K562 (cell line): ENCODE data around the gene GAPDHS. TPM values are rescaled to one million over a fixed set of nuclear protein-coding genes. Genes with fewer than 3 reads are reported as not detected.

Experiments
- ATAC-seq: fragments of 200-7000 bp; cut with Tn5 transposase; 3 replicates; pipeline ENCODE4 v1.9.1; 2020; ENCODE audit warnings: moderate library complexity
- BruUV-seq: library from RNA; stranded (reverse); fragments of 400-500 nt; replicated peaks from 2 replicates; lab custom pipeline; 2021; lab: Mats Ljungman, UMichigan
- CTCF ChIA-PET: fragments of 300-600 bp; formaldehyde crosslinking; extraction: SDS; loops from one replicate; lab custom pipeline; 2021; ENCODE audit warnings: low intra/inter-chr PET ratio; lab: Yijun Ruan, JAX
- POLR2A ChIA-PET: fragments of 300-600, 350-650 bp; sonication (Branson Sonifier 250); formaldehyde crosslinking; extraction: SDS; loops from one replicate; lab custom pipeline; 2021; ENCODE audit warnings: antibody characterized with exemption, inconsistent platforms; lab: Yijun Ruan, JAX
- DNase-seq, 4 experiments: peaks; one replicate each; pipeline versions ENCODE4 v3.0.0 to v3.0.0-alpha.2; 2011 to 2018; ENCODE audit warnings: low spot score in 3 of 4, mixed read lengths in 3 of 4; ENCODE audit errors: extremely low read depth in 1 of 4
- FAIRE-seq: peaks from 2 replicates; lab custom pipeline; 2011; peaks lifted over from hg19 to GRCh38; lab: Jason Lieb, UNC
- H2AFZ ChIP-seq: 2 replicates; pipeline ENCODE4 v1.6.0; 2011; ENCODE audit warnings: low read depth, low read length, control low read depth, inconsistent platforms
- H3K27ac ChIP-seq: fragments of 200-600 bp; 3 replicates; pipeline ENCODE4 v1.8.0; 2011; ENCODE audit warnings: low read depth, mild to moderate bottlenecking, control low read depth, inconsistent platforms, low read length, moderate library complexity, mixed read lengths; ENCODE audit errors: extremely low read depth
- H3K27me3 ChIP-seq, 2 experiments: fragments of 300-600 bp in 1 of 2; 2 replicates in 1 of 2; 3 replicates in 1 of 2; pipeline versions ENCODE4 v1.6.0 to v1.8.0; 2011; ENCODE audit warnings: inconsistent platforms in 2 of 2, low read length in 2 of 2, mild to moderate bottlenecking in 1 of 2, mixed read lengths in 1 of 2, moderate library complexity in 1 of 2; ENCODE audit not compliant: control insufficient read depth in 2 of 2, insufficient read depth in 2 of 2
- H3K36me3 ChIP-seq: fragments of 300-600 bp; 3 replicates; pipeline ENCODE4 v1.8.0; 2011; ENCODE audit warnings: mild to moderate bottlenecking, low read length, inconsistent platforms; ENCODE audit not compliant: control insufficient read depth, insufficient read depth
- H3K4me1 ChIP-seq, 2 experiments: fragments of 200-600 bp in 1 of 2; replicated peaks in 1 of 2; 2 replicates in 1 of 2; 3 replicates in 1 of 2; pipeline versions ENCODE4 v1.5.1 to v1.8.0; 2011; ENCODE audit warnings: inconsistent platforms in 2 of 2, low read length in 2 of 2, mild to moderate bottlenecking in 1 of 2, mixed read lengths in 1 of 2, moderate library complexity in 1 of 2; ENCODE audit not compliant: control insufficient read depth in 2 of 2, insufficient read depth in 2 of 2
- H3K4me2 ChIP-seq: 2 replicates; pipeline ENCODE4 v1.6.1; 2011; ENCODE audit warnings: low read length, control low read depth, inconsistent platforms, mixed read lengths; ENCODE audit not compliant: insufficient read depth
- H3K4me3 ChIP-seq: fragments of 200-600 bp; sonication (generic), shearing (Covaris generic); 2 replicates; pipeline ENCODE4 v1.5.1; 2016; ENCODE audit warnings: control low read depth, inconsistent platforms
- H3K79me2 ChIP-seq: fragments of 200-600 bp; 3 replicates; pipeline ENCODE4 v1.8.0; 2011; ENCODE audit warnings: low read length, inconsistent platforms; ENCODE audit not compliant: control insufficient read depth, insufficient read depth
- H3K9ac ChIP-seq, 2 experiments: 2 replicates each; pipeline versions ENCODE4 v1.6.0 to v1.6.1; 2011; ENCODE audit warnings: low read depth in 2 of 2, low read length in 2 of 2, control low read depth in 1 of 2, inconsistent platforms in 1 of 2, mild to moderate bottlenecking in 1 of 2, mixed read lengths in 1 of 2; ENCODE audit not compliant: insufficient read depth in 1 of 2
- H3K9me1 ChIP-seq: one replicate; pipeline ENCODE4 v1.6.0; 2011; ENCODE audit warnings: inconsistent platforms, mild to moderate bottlenecking, low read length, moderate library complexity; ENCODE audit not compliant: control insufficient read depth, insufficient read depth
- H3K9me3 ChIP-seq: replicated peaks from 2 replicates; pipeline ENCODE4 v1.5.1; 2011; ENCODE audit warnings: low read depth, low read length, inconsistent platforms; ENCODE audit not compliant: control insufficient read depth, insufficient read depth
- H4K20me1 ChIP-seq: replicated peaks from 2 replicates; pipeline ENCODE4 v1.6.1; 2011; ENCODE audit warnings: low read length, inconsistent platforms, mixed read lengths; ENCODE audit not compliant: control insufficient read depth, insufficient read depth
- DACH1 ChIP-seq: fragments of 450-650 bp; IDR thresholded peaks from 2 replicates; pipeline ENCODE4 v1.6.1; 2018; ENCODE audit not compliant: partially characterized antibody
- DDX20 ChIP-seq: fragments of 450-650 bp; IDR thresholded peaks from 2 replicates; pipeline ENCODE4 v1.6.1; 2016; ENCODE audit warnings: missing genetic modification characterization, low read depth, mild to moderate bottlenecking, missing compliant biosample characterization, moderate library complexity
- MBD2 ChIP-seq: sonication (generic); IDR thresholded peaks from 2 replicates; pipeline ENCODE4 v1.6.1; 2016; ENCODE audit warnings: low read depth, borderline replicate concordance
- NFE2L1 ChIP-seq: fragments of 450-650 bp; IDR thresholded peaks from 2 replicates; pipeline ENCODE4 v1.6.1; 2016; ENCODE audit warnings: missing genetic modification characterization, low read depth, mild to moderate bottlenecking, missing compliant biosample characterization, moderate library complexity, borderline replicate concordance
- RAD21 ChIP-seq, 2 experiments: fragments of 250-450 bp in 1 of 2; fragments of 450-650 bp in 1 of 2; sonication (Bioruptor Pico) in 1 of 2; formaldehyde crosslinking in 1 of 2; IDR thresholded peaks in 1 of 2; conservative IDR thresholded peaks in 1 of 2; 2 replicates each; pipeline versions ENCODE4 v1.4.0 to v1.8.0; 2020 to 2022; ENCODE audit warnings: mild to moderate bottlenecking in 2 of 2, moderate library complexity in 1 of 2
- SMC3 ChIP-seq: conservative IDR thresholded peaks from 2 replicates; pipeline ENCODE4 v1.6.1; 2011; ENCODE audit warnings: low read depth, low read length, improper control_type of control experiment; ENCODE audit not compliant: insufficient read depth
- WGBS: fragments of 100-300 bp; shearing (Covaris generic); methylation state at CpG from one replicate; pipeline ENCODE4 v1.1.6; 2016; ENCODE audit warnings: low coverage, mixed read lengths; ENCODE audit not compliant: insufficient coverage; ENCODE audit errors: missing lambda C conversion rate; 5-methylcytosine and 5-hydroxymethylcytosine counted together
- in situ Hi-C: fragments of 300-500 bp; cut with MboI; formaldehyde crosslinking; loops from 4 replicates; pipeline ENCODE4 v1.15.0; 2018; ENCODE audit warnings: inconsistent platforms, mixed read lengths
- intact Hi-C: fragments of 100-400 bp; cut with micrococcal nuclease; formaldehyde crosslinking; loops from 2 replicates; pipeline ENCODE4 v1.14.2; 2022
- polyA plus RNA-seq, 8 experiments: library from polyadenylated mRNA; depleted of rRNA in 4 of 8; stranded (reverse) in 5 of 8; unstranded in 3 of 8; fragments of >200 nt; fragmentation: Nextera tagmentation in 2 of 8; fragmentation: Illumina TruSeq in 1 of 8; extraction: Ambion mirVana in 2 of 8; extraction: Trizol in 1 of 8; gene quantifications; 2 replicates each; pipeline versions ENCODE4 v1.2.1 to v1.2.3, GENCODE V29; 2011 to 2014; ENCODE audit warnings: inconsistent platforms in 1 of 8, missing spikeins in 1 of 8
- total RNA-seq, 7 experiments: library from RNA; depleted of rRNA in 6 of 7; stranded (reverse); fragments of >200 nt in 6 of 7; fragmentation: Illumina TruSeq in 2 of 7; extraction: Trizol in 2 of 7; gene quantifications; 2 replicates each; pipeline versions ENCODE4 v1.2.1 to v1.2.3, GENCODE V29; 2011 to 2021; ENCODE audit warnings: low replicate concordance in 1 of 7
- TF ChIP-seq, protein P1 (sequence below), 3 experiments: IDR thresholded peaks in 2 of 3; conservative IDR thresholded peaks in 1 of 3; 2 replicates each; pipeline ENCODE4 v1.5.1; 2011 to 2012; ENCODE audit warnings: low read length in 3 of 3, mild to moderate bottlenecking in 3 of 3, control low read depth in 2 of 3, improper control_type of control experiment in 1 of 3, inconsistent platforms in 1 of 3, low read depth in 1 of 3, mixed read lengths in 1 of 3, moderate library complexity in 1 of 3; ENCODE audit not compliant: insufficient read depth in 2 of 3
- TF ChIP-seq, protein P2 (sequence below): fragments of 450-650 bp; IDR thresholded peaks from 2 replicates; pipeline ENCODE4 v1.6.1; 2016; ENCODE audit warnings: antibody characterized with exemption
- TF ChIP-seq, protein P3 (sequence below), 2 experiments: fragments of 450-650 bp; formaldehyde crosslinking in 1 of 2; IDR thresholded peaks; 2 replicates each; pipeline versions ENCODE4 v1.4.0 to v1.6.1; 2014 to 2020; ENCODE audit warnings: mild to moderate bottlenecking in 2 of 2, borderline replicate concordance in 1 of 2, low read depth in 1 of 2

The GAPDHS gene
- total and polyA plus RNA-seq, 9 of the 15 experiments (the other 6 are each of a cell fraction or from before 2014, with no cell fraction given) = 0.08 to 0.12 TPM; not detected in 7

DNA sequence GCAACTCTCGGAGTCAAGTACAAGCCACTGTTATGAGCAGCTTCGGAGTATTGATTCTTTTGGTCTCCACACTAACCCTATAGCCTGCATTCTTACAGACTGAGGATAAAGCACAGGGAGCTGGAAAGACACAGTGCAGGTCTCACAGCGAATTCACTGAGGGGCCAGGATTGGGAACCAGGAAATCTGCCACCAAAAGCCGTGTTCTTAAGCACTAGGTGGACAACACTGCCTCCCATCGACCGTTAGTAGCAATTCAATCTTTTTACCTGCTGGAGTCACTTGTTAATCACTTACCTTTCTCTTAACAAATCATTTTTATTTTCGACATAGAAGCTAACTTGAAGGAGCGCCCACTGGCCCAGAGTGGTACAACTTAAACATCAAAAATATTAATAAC, 59.0 kb downstream of the GAPDHS start:
- Histone ChIP-seq H3K36me3 (no peaks in the 10 kb centered on the region), H3K9me3 (no peaks in the 10 kb centered on the region), H4K20me1 (no peaks in the 10 kb centered on the region), H3K4me3 (no peak overlapping the region), H3K27me3 (no peaks in the 10 kb centered on the region; a peak in 2 of 5 replicates), H3K4me1 (no peaks in the 10 kb centered on the region), H3K4me2 (no peak overlapping the region), H3K9ac (no peak overlapping the region), H2AFZ (no peak overlapping the region), H3K79me2 (no peaks in the 10 kb centered on the region)
- ATAC-seq = 0 out of 3 replicates have a peak, but pooled peaks have one; percentile 29
- DNase-seq = peak; percentile 43 to 57 (median 45)
- WGBS = 15% methylated on average over 8 of the region's 8 CpGs
- in situ Hi-C loops = no loop called here
- POLR2A ChIA-PET = interaction anchor here (1.0 kb wide), 1 partner anchor 20 kb away, joined by 3 read pairs; no protein-coding TSS in a partner anchor
- intact Hi-C loops = loop anchor here (5.0 kb wide), 1 partner anchor 35 kb away; no protein-coding TSS in a partner anchor
- peak; percentile 84 for FAIRE-seq
- TF ChIP-seq NFE2L1 (tag) (no peak), DACH1 (no peak), DDX20 (tag) (no peak), MBD2 (no peak), RAD21 (CRISPR knock-in tag; conservative IDR thresholded peaks at IDR 0.05 in 1 of 2, IDR thresholded peaks at IDR 0.05 in 1 of 2) (peak in 1 of 2 experiments; percentile 68; a peak in 2 of 4 replicates), SMC3 (peak; percentile 48; the same call in 1 of the 2 replicates)
- TF ChIP-seq, protein P1, sequence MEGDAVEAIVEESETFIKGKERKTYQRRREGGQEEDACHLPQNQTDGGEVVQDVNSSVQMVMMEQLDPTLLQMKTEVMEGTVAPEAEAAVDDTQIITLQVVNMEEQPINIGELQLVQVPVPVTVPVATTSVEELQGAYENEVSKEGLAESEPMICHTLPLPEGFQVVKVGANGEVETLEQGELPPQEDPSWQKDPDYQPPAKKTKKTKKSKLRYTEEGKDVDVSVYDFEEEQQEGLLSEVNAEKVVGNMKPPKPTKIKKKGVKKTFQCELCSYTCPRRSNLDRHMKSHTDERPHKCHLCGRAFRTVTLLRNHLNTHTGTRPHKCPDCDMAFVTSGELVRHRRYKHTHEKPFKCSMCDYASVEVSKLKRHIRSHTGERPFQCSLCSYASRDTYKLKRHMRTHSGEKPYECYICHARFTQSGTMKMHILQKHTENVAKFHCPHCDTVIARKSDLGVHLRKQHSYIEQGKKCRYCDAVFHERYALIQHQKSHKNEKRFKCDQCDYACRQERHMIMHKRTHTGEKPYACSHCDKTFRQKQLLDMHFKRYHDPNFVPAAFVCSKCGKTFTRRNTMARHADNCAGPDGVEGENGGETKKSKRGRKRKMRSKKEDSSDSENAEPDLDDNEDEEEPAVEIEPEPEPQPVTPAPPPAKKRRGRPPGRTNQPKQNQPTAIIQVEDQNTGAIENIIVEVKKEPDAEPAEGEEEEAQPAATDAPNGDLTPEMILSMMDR (IDR thresholded peaks at IDR 0.05 in 2 of 3, conservative IDR thresholded peaks at IDR 0.05 in 1 of 3; ENCODE audit: insufficient read depth in 2 of 3, low read depth in 1 of 3, low read length in 3 of 3) = peak; percentile 60 to 76 (median 65)
- TF ChIP-seq, protein P2, sequence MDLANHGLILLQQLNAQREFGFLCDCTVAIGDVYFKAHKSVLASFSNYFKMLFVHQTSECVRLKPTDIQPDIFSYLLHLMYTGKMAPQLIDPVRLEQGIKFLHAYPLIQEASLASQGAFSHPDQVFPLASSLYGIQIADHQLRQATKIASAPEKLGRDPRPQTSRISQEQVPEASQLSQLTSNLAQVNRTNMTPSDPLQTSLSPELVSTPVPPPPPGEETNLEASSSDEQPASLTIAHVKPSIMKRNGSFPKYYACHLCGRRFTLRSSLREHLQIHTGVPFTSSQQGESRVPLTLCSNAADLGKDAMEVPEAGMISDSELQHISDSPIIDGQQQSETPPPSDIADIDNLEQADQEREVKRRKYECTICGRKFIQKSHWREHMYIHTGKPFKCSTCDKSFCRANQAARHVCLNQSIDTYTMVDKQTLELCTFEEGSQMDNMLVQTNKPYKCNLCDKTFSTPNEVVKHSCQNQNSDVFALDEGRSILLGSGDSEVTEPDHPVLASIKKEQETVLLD = no peak
- TF ChIP-seq, protein P3, sequence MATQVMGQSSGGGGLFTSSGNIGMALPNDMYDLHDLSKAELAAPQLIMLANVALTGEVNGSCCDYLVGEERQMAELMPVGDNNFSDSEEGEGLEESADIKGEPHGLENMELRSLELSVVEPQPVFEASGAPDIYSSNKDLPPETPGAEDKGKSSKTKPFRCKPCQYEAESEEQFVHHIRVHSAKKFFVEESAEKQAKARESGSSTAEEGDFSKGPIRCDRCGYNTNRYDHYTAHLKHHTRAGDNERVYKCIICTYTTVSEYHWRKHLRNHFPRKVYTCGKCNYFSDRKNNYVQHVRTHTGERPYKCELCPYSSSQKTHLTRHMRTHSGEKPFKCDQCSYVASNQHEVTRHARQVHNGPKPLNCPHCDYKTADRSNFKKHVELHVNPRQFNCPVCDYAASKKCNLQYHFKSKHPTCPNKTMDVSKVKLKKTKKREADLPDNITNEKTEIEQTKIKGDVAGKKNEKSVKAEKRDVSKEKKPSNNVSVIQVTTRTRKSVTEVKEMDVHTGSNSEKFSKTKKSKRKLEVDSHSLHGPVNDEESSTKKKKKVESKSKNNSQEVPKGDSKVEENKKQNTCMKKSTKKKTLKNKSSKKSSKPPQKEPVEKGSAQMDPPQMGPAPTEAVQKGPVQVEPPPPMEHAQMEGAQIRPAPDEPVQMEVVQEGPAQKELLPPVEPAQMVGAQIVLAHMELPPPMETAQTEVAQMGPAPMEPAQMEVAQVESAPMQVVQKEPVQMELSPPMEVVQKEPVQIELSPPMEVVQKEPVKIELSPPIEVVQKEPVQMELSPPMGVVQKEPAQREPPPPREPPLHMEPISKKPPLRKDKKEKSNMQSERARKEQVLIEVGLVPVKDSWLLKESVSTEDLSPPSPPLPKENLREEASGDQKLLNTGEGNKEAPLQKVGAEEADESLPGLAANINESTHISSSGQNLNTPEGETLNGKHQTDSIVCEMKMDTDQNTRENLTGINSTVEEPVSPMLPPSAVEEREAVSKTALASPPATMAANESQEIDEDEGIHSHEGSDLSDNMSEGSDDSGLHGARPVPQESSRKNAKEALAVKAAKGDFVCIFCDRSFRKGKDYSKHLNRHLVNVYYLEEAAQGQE (IDR thresholded peaks at IDR 0.05; ENCODE audit: borderline replicate concordance) = peak; percentile 44; the same call in 1 of the 2 replicates
- TF ChIP-seq, protein P3 (CRISPR knock-in tag; IDR thresholded peaks at IDR 0.05; ENCODE audit: low read depth) = no peak
- TF ChIP-seq, all 486 proteins: peak for 4
- Histone ChIP-seq H3K27ac (no peak overlapping the region), H3K9me1 (no peaks in the 10 kb centered on the region)
- no TSS peak for BruUV-seq
- CTCF ChIA-PET = interaction anchor here (1.1 to 1.2 kb wide), 2 partner anchors 239 to 323 kb away, joined by 4 to 5 read pairs; partner anchors contain the start of gene USF2
